Measurements from ENCODE around the gene YWHAG.
"Not testable (repeated sequence)": the region's sequence is repeated elsewhere in the genome, so short reads cannot be mapped to it uniquely, and the experiment has no call there.

GRCh38 chr7:76309341-76310101 is 49.3 kb downstream of the YWHAG start:
- TF ChIP-seq POLR2A, POLR2AphosphoS5 (IDR thresholded peaks at IDR 0.05; ENCODE audit: low read depth, low read length): not testable (repeated sequence)

Measured in GM12892 (cell line).